ENCODE results near the gene AGER. TPM values are rescaled to one million over a fixed set of nuclear protein-coding genes. Genes with fewer than 3 reads are reported as not detected.

The AGER gene
- total and polyA plus RNA-seq, 9 of the 15 experiments (the other 6 are each of a cell fraction or from before 2014, with no cell fraction given) = 1.2 to 11.5 (median 4.1) TPM

- TF ChIP-seq, protein P1, sequence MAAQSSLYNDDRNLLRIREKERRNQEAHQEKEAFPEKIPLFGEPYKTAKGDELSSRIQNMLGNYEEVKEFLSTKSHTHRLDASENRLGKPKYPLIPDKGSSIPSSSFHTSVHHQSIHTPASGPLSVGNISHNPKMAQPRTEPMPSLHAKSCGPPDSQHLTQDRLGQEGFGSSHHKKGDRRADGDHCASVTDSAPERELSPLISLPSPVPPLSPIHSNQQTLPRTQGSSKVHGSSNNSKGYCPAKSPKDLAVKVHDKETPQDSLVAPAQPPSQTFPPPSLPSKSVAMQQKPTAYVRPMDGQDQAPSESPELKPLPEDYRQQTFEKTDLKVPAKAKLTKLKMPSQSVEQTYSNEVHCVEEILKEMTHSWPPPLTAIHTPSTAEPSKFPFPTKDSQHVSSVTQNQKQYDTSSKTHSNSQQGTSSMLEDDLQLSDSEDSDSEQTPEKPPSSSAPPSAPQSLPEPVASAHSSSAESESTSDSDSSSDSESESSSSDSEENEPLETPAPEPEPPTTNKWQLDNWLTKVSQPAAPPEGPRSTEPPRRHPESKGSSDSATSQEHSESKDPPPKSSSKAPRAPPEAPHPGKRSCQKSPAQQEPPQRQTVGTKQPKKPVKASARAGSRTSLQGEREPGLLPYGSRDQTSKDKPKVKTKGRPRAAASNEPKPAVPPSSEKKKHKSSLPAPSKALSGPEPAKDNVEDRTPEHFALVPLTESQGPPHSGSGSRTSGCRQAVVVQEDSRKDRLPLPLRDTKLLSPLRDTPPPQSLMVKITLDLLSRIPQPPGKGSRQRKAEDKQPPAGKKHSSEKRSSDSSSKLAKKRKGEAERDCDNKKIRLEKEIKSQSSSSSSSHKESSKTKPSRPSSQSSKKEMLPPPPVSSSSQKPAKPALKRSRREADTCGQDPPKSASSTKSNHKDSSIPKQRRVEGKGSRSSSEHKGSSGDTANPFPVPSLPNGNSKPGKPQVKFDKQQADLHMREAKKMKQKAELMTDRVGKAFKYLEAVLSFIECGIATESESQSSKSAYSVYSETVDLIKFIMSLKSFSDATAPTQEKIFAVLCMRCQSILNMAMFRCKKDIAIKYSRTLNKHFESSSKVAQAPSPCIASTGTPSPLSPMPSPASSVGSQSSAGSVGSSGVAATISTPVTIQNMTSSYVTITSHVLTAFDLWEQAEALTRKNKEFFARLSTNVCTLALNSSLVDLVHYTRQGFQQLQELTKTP (IDR thresholded peaks at IDR 0.05; ENCODE audit: low read depth in 1 of 2, partially characterized antibody in 2 of 2) = peak in 1 of 2 experiments; percentile 55
- TF ChIP-seq PPARD (CRISPR knock-in tag; IDR thresholded peaks at IDR 0.05) (no peak), KDM1A (IDR thresholded peaks at IDR 0.05) (peak in 1 of 2 experiments; percentile 56; a peak in 1 of 4 replicates), TCF7L2 (IDR thresholded peaks at IDR 0.05; ENCODE audit: low read depth, low read length) (no peak), SUPT5H (IDR thresholded peaks at IDR 0.05) (peak; percentile 82), CBX1 (IDR thresholded peaks at IDR 0.05; ENCODE audit: low read depth) (no peak), CTBP1 (IDR thresholded peaks at IDR 0.05; ENCODE audit: borderline replicate concordance) (peak; percentile 38; the same call in 1 of the 2 replicates), ZNF280B (CRISPR knock-in tag; IDR thresholded peaks at IDR 0.05) (no peak), RFX7 (CRISPR knock-in tag; IDR thresholded peaks at IDR 0.05) (no peak), ZNF785 (CRISPR knock-in tag; IDR thresholded peaks at IDR 0.05) (no peak), GTF2E2 (tag; IDR thresholded peaks at IDR 0.05) (0 out of 2 replicates have a peak, but pooled peaks have one; percentile 47), POLR3G (IDR thresholded peaks at IDR 0.05; ENCODE audit: extremely low read depth, insufficient read length, insufficient replicate concordance) (no peak), ZNF224 (CRISPR knock-in tag; IDR thresholded peaks at IDR 0.05) (no peak), ZBTB5 (IDR thresholded peaks at IDR 0.05) (no peak), GTF2F1 (IDR thresholded peaks at IDR 0.05; ENCODE audit: low read depth, low read length) (no peak), PCBP2 (IDR thresholded peaks at IDR 0.05; ENCODE audit: low read depth, low read length, poor library complexity, severe bottlenecking) (no peak), PTBP1 (IDR thresholded peaks at IDR 0.05; ENCODE audit: low read depth, low read length) (no peak), TARDBP (IDR thresholded peaks at IDR 0.05) (no peak), ILF3 (IDR thresholded peaks at IDR 0.05; ENCODE audit: borderline replicate concordance) (no peak)
These were observed 6.2 kb upstream of the AGER start, which contains the start of gene PBX2 (continued) for GRCh38 chr6:32190054-32190851.
